Measurements from ENCODE around the gene TMEM145.
"Not testable (repeated sequence)": the region's sequence is repeated elsewhere in the genome, so short reads cannot be mapped to it uniquely, and the experiment has no call there.

TMEM145 gene

GRCh38 chr19:42313096-42313839 lies at the start of gene TMEM145:
TSS of gene TMEM145 (plus strand) at chr19:42313309. CDS start at chr19:42313377, 68 bp downstream.
- DNase-seq = no peak

GRCh38 chr19:42266105-42266504 lies 47.0 kb upstream of the TMEM145 start:
- DNase-seq = not testable (repeated sequence)

GRCh38 chr19:42266928-42267603 lies 46.0 kb upstream of the TMEM145 start:
- DNase-seq = not testable (repeated sequence)

GRCh38 chr19:42267644-42268141 lies 45.4 kb upstream of the TMEM145 start:
- no peak for DNase-seq

GRCh38 chr19:42268142-42268703 lies 44.9 kb upstream of the TMEM145 start:
- peak; percentile 98 for DNase-seq

GRCh38 chr19:42268704-42269477 lies 44.2 kb upstream of the TMEM145 start, which contains the start of gene CIC:
TSS of gene CIC (plus strand) at chr19:42269252. CDS start at chr19:42271784, 2,532 bp downstream.
- DNase-seq = peak; percentile 100

- DNase-seq = no peak
Measured at GRCh38 chr19:42269478-42270345, 43.4 kb upstream of the TMEM145 start.

- DNase-seq = no peak
Measured at GRCh38 chr19:42270346-42271044, 42.6 kb upstream of the TMEM145 start.

GRCh38 chr19:42271045-42271419 lies 42.1 kb upstream of the TMEM145 start:
- DNase-seq = no peak

GRCh38 chr19:42271861-42272534 lies 41.1 kb upstream of the TMEM145 start:
- DNase-seq = no peak

- no peak for DNase-seq
Measured at GRCh38 chr19:42272535-42272897, 40.6 kb upstream of the TMEM145 start.

GRCh38 chr19:42272989-42273406 lies 40.1 kb upstream of the TMEM145 start:
- no peak for DNase-seq

- DNase-seq = no peak
Measured at GRCh38 chr19:42273407-42274064, 39.6 kb upstream of the TMEM145 start.

GRCh38 chr19:42274065-42274682 lies 38.9 kb upstream of the TMEM145 start:
- no peak for DNase-seq

- no peak for DNase-seq
Measured at GRCh38 chr19:42275103-42275502, 38.0 kb upstream of the TMEM145 start.

GRCh38 chr19:42275517-42275916 lies 37.6 kb upstream of the TMEM145 start:
- no peak for DNase-seq

- no peak for DNase-seq
Measured at GRCh38 chr19:42276284-42276683, 36.8 kb upstream of the TMEM145 start.

- DNase-seq = no peak
Measured at GRCh38 chr19:42276821-42277220, 36.3 kb upstream of the TMEM145 start.

GRCh38 chr19:42277821-42278451 lies 35.2 kb upstream of the TMEM145 start:
- no peak for DNase-seq
